Stimulated activated CD4-positive, alpha-beta T cell treated with anti-CD3 and anti-CD28 coated beads, Interleukin-4, amount 100 ng/mL, for 4 hours (primary cell): ENCODE results near the gene ACP4.
"Not testable (repeated sequence)": the region's sequence is repeated elsewhere in the genome, so short reads cannot be mapped to it uniquely, and the experiment has no call there.

ENCODE experiments used
- DNase-seq, 2 experiments: peaks; one replicate each; pipeline ENCODE4 v3.0.0-alpha.2; 2020

Gene ACP4

GRCh38 chr19:50790396-50790795, at the start of gene ACP4:
TSS of gene ACP4 (plus strand) at chr19:50790415. CDS start at chr19:50790415, 0 bp downstream.
- no peak for DNase-seq

- no peak for DNase-seq
Measured at GRCh38 chr19:50741179-50741933, 48.9 kb upstream of the ACP4 start.

DNA sequence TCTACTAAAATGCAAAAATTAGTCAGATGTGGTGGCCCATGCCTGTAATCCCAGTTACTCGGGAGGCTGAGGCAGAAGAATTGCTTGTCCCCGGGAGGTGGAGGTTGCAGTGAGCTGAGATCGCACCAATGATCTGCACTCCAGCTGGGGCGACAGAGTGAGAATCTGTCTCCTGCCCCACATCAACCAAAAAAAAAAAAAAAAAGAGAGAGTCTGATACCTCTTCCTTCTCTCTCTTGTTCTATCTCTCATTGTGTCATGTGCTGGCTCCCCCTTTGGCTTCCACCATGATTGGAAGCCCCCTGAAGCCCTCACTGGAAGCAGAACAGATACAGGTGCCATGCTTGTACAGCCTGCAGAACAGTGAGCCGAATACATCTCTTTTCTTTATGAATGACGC, 46.7 kb upstream of the ACP4 start:
- no peak for DNase-seq

DNA sequence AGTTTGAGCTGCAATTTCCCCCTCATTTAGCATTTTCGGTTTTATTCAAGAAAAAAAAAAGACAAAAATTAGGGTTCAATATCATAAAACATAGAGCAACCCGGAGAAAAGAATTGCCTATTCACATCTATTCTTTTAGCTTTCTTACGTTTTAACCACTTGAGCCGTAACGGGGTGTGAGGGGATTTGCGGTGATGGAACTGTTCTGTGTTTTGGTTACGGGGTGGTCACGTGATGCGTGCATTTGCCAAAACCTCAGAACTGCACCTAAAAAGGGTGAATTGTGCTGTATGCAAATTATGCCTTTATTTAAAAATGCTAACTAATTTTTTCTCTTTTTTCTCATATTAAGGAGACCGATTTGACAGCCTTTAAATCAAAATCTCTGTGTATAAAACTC, 45.0 kb upstream of the ACP4 start:
- no peak for DNase-seq

- DNase-seq = not testable (repeated sequence)
Measured at GRCh38 chr19:50747141-50747540, 43.1 kb upstream of the ACP4 start.

DNA sequence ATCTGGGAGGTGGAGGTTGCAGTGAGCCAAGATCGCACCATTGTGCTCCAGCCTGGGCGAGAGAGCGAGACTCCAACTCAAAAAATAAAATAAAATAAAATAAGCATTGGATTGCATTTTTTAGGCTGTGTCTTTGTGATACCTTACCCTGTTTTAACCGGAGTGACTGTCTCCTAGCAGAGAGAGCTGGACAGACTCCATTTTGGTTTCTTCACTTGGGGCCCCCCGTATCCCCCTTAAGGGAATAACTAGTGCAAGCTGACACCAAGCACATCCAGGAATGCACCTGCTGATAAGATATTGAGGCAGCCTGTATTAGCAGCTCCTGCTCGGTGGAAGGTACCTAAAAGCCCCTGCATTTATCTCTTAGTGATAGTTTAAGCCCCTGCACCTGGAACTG, 40.7 kb upstream of the ACP4 start:
- DNase-seq = no peak

GRCh38 chr19:50750010-50750409, 40.2 kb upstream of the ACP4 start:
- no peak for DNase-seq

DNA sequence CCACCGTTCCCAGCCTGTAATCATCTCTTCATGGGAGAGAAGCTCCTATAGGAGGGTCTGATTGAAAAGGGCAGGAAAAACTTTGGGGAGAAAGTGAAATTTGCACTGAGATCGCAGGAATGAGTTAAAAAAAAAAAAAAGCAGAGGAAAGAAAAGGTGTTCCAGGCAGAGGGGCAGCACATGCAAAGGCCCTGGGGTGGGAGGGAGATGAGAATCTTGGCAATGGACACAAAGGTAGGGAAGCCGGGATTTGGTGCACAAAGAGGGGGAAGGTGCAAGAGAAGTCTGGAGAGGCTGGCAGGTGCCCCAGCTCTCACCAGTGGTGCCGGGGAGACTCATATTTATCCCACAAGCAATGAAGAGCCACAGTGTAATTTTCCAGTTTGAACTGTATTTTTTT, 36.3 kb upstream of the ACP4 start:
- no peak for DNase-seq

DNA sequence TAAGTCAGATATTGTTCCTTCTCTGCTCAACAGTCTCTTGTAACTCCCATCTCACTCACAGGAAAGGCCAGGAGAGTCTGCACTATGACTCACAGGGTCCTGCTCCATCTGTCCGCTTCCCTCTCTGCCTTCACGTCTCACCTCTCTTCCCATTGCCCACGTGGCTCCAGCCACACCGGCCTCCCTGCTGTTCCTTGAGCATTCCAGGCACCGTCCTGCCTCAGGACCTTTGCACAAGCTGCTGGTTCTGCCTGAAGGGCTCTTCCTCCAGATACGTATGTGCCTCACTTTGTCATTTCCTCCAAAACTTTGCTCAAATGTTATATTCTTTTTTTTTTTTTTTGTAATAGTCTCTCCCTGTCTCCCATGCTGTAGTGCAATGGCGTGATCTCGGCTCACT, 34.0 kb upstream of the ACP4 start:
- not testable (repeated sequence) for DNase-seq

- not testable (repeated sequence) for DNase-seq
Measured at GRCh38 chr19:50757624-50758023, 32.6 kb upstream of the ACP4 start.

- not testable (repeated sequence) for DNase-seq
Measured at GRCh38 chr19:50759076-50759475, 31.1 kb upstream of the ACP4 start.

DNA sequence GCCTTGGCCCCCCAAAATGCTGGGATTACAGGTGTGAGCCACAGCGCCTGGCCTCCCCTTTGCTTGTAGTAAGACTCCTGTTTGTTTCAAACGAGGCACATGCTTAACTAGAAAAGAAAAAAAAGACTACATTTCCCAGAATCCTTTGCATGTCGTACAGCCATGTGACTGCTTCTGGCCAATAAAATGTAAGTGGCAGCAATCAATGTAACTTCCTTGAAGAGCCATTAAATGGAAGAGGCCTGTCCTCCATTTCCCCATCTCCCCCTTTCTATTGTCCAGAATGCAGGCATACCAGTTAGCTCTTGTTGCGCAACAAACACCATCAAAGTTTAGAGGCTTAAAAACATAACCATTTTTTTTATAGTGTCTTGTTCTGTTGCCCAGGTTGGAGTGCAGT, 30.3 kb upstream of the ACP4 start:
- DNase-seq = no peak

DNA sequence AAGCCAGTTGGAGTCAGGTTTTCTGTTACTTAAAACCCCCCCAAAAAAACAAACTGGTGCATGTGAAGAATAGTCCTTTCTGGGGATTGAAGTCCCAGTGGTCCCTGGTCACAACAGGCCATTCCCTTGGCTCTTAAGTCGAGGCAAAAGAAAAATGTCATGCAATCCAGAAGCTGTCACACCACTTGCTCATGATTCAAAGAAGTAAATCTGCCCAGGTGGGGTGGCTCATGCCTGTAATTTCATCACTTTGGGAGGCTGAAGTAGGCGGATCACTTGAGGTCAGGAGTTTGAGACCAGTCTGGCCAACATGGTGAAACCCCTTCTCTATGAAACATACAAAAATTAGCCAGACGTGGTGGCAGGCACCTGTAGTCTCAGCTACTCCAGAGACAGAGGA, 28.7 kb upstream of the ACP4 start:
- not testable (repeated sequence) for DNase-seq

DNA sequence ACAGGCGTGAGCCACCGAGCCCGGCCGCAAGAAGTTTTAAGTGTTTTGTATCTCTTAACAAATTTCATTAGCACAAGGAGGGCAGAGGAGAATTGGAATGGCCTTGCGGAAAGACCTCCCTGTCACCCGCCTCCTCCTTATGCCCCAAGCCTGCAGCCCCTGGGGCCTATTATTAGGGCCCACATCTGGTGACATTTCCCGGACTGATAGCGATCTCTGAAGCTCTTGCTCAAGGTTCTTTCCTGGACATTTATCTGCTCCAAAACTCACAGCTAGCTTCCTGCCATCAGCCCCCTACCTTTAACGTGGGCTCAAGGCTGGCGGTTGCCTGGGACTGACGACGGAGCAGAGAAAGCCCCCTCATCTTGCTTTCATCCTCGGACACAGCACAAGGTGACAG, 26.7 kb upstream of the ACP4 start:
- DNase-seq = not testable (repeated sequence)

DNA sequence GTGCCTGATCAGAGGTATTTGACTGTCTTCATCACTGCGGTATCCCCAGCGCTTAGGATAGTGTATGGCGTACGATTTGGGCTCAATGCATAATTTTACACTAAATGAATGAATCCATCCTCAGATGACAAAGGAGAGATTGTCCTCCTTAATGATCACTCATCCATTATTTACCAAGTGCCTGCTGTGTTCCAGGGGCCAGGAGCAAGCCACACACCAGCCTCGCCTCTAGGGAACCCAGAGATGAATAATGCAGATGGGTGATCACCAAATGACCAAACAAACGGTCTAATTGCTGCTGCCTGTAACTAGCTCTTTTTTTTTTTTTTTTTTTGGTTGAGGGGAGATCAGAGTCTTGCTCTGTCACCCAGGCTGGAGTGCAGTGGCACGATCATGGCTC, 25.8 kb upstream of the ACP4 start:
- no peak for DNase-seq

DNA sequence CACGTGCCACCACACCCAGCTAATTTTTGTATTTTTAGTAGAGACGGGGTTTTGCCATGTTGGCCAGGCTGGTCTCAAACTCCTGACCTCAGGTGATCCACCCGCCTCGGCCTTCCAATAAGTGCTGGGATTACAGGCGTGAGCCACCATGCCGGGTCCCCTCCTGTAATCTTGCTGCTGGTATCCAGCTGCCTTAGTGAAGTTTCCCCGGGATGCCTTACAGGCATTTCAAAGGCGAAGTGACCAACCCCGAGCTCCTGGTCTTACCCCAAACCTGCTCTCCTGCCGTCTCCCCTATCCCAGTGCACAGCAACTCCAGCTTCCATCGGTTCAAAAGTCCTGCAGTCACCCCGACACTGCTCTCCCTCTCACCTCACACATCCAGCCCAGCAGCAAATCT, 23.5 kb upstream of the ACP4 start:
- DNase-seq = not testable (repeated sequence)

DNA sequence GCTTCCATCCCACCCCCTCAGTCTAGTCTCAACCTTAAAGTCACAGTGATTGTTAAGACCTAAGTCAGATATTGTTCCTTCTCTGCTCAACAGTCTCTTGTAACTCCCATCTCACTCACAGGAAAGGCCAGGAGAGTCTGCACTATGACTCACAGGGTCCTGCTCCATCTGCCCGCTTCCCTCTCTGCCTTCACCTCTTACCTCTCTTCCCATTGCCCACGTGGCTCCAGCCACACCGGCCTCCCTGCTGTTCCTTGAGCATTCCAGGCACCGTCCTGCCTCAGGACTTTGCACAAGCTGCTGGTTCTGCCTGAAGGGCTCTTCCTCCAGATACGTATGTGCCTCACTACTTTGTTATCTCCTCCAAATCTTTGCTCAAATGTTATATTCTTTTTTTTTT, 23.0 kb upstream of the ACP4 start:
- not testable (repeated sequence) for DNase-seq

- no peak for DNase-seq
Measured at GRCh38 chr19:50768277-50768676, 21.9 kb upstream of the ACP4 start.

- not testable (repeated sequence) for DNase-seq
Measured at GRCh38 chr19:50770164-50770563, 20.1 kb upstream of the ACP4 start, which contains the start of gene GPR32. TSS of gene GPR32 (plus strand) at chr19:50770464. CDS start at chr19:50770601, 137 bp downstream.

GRCh38 chr19:50770888-50771287, 19.3 kb upstream of the ACP4 start:
- DNase-seq = no peak

DNA sequence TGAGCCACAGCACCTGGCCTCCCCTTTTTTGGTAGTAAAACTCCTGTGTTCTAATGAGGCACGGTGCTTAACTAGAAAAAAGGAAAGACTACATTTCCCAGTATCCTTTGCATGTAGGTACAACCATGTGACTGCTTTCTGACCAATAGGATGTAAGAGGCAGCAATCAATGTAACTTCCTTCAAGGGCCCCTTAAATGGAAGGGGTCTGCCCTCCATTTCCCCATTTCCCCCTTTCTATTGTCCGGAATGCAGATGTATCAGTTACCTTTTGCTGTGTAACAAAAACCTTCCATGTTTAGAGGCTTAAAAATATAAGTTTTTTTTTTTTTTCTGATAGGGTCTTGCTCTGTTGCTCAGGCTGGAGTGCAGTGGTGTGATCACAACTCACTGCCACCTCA, 17.7 kb upstream of the ACP4 start:
- no peak for DNase-seq

GRCh38 chr19:50772912-50773311, 17.3 kb upstream of the ACP4 start:
- DNase-seq = not testable (repeated sequence)

GRCh38 chr19:50773454-50773853, 16.8 kb upstream of the ACP4 start:
- DNase-seq = not testable (repeated sequence)

GRCh38 chr19:50776131-50776530, 14.1 kb upstream of the ACP4 start:
- no peak for DNase-seq

GRCh38 chr19:50777261-50777660, 13.0 kb upstream of the ACP4 start:
- no peak for DNase-seq
